ENCODE data around the gene COL11A1.

DNA sequence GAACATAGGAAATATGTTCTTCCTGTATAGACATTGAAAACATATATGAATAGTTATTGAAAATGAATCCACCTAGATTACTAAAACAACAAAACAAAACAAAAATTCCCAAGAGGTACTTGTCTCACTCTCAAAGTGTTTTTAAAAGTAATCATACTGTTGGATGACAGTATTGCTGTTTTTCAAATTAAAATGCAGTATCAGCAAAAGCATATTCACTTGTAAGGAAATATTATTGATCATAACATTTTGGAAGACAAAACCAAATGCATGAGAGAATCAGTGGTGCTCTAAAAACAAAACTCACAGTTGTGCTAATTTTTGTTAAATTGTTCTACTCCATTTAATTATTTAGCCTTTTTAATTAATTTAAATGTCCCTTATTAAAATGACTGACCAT, 131.0 kb downstream of the COL11A1 start:
- no peak for TF ChIP-seq POLR2A (IDR thresholded peaks at IDR 0.05)
- TF ChIP-seq, protein P1, sequence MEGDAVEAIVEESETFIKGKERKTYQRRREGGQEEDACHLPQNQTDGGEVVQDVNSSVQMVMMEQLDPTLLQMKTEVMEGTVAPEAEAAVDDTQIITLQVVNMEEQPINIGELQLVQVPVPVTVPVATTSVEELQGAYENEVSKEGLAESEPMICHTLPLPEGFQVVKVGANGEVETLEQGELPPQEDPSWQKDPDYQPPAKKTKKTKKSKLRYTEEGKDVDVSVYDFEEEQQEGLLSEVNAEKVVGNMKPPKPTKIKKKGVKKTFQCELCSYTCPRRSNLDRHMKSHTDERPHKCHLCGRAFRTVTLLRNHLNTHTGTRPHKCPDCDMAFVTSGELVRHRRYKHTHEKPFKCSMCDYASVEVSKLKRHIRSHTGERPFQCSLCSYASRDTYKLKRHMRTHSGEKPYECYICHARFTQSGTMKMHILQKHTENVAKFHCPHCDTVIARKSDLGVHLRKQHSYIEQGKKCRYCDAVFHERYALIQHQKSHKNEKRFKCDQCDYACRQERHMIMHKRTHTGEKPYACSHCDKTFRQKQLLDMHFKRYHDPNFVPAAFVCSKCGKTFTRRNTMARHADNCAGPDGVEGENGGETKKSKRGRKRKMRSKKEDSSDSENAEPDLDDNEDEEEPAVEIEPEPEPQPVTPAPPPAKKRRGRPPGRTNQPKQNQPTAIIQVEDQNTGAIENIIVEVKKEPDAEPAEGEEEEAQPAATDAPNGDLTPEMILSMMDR (IDR thresholded peaks at IDR 0.05 in 4 of 5, conservative IDR thresholded peaks at IDR 0.05 in 1 of 5), result no peak

All from gastrocnemius medialis (tissue), 4 donors.